Liver (tissue), 3 donors: Measurements from ENCODE around the gene CACNA1E.

Source experiments
- CTCF ChIP-seq: fragments of 150-350 bp; IDR thresholded peaks from 2 replicates; pipeline ENCODE4 v1.5.1; 2017; ENCODE audit warnings: improper control_type of control experiment, low read depth, low read length; ENCODE audit not compliant: missing input control
- GABPA ChIP-seq, 2 donors: IDR thresholded peaks in 1 of 2; conservative IDR thresholded peaks in 1 of 2; 2 replicates each; pipeline ENCODE4 v1.6.1; 2016; ENCODE audit warnings: antibody characterized with exemption in 2 of 2, mild to moderate bottlenecking in 1 of 2, moderate library complexity in 1 of 2
- RXRA ChIP-seq, 2 donors: IDR thresholded peaks; 2 replicates each; pipeline ENCODE4 v1.6.1; 2017 to 2018; ENCODE audit warnings: antibody characterized with exemption in 2 of 2, mild to moderate bottlenecking in 1 of 2
- SP1 ChIP-seq: IDR thresholded peaks from 2 replicates; pipeline ENCODE4 v1.6.1; 2018; ENCODE audit warnings: antibody characterized with exemption, mild to moderate bottlenecking
- TAF1 ChIP-seq: conservative IDR thresholded peaks from 2 replicates; pipeline ENCODE4 v1.6.1; 2016; ENCODE audit warnings: antibody characterized with exemption, mild to moderate bottlenecking
- donor health status: healthy.
- donor health status: healthy.

DNA sequence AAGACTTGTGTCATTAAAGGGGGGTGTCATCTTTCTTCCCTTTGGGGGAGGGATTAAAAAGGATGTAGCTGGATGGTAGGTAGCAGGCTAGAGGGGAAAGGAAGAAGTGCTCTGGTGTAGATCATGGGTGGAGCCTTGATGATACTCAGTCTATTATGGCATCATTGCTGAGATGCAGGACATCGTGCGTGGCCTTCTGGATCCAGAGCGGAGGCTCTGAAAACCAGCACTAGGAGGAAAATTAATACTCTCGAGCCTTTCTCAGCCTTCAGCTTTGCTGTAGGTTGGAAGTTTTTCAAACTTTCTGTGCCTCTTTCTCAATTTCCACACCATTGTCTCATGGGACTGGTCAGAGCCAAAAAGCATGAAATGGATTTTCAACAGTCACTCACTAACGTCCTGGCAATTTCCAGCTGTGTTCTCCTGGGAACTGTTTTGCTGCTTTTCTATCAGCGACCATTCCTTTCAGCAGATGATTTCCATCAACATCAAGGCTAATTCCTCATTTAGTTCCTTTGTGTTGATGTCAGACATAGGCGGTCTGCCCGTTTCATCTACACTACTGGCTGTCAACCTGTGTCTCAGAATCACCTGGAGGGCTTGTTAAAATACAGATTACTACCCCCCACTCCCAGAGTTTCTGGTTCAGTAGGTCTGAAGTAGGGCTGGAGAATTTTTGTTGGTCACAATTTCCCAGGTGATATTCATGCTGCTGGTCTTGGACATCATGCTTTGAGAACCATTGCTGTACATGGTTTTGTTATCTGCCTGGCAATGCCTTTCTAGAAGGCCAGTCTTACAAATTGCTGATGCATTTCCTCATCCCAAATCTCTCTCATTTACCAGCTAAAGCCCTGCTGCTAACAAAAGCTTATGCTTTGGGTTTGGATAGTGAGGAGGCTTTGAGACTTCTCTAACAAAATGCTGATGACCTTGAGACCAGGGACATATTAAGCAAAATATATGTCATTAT is 7.7 kb downstream of the CACNA1E start:
- TF ChIP-seq CTCF (no peak), GABPA (IDR thresholded peaks at IDR 0.05 in 1 of 2, conservative IDR thresholded peaks at IDR 0.05 in 1 of 2) (no peak), RXRA (IDR thresholded peaks at IDR 0.05) (no peak), TAF1 (no peak), SP1 (no peak)
